Activated CD4-positive, alpha-beta T cell treated with anti-CD3 and anti-CD28 coated beads for 24 hours (primary cell): Measurements from ENCODE around the gene FABP1.

Source experiments
- DNase-seq, 2 donors: peaks; one replicate each; pipeline ENCODE4 v3.0.0-alpha.2; 2020; ENCODE audit warnings: low read depth in 2 of 2

Gene FABP1

DNA sequence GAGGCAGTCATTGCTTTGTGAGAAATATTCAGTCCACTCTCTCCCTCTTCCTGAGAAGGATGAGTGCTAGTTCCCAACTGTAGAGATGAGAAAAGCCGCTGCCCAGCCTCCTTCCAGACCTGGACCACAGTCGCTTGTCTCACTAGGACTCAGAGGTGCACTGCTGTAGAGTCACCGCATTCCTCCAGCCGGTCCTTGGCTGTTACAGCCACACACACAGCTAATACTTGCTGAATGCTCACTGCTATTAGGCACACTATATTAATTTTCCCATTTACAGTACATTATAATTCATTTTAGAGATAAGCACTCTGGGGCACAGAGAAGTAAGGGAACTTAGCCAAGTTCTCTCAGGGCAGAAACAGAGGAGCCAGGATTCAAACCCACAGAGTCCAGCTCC, 10.0 kb upstream of the FABP1 start:
- DNase-seq = no peak

DNA sequence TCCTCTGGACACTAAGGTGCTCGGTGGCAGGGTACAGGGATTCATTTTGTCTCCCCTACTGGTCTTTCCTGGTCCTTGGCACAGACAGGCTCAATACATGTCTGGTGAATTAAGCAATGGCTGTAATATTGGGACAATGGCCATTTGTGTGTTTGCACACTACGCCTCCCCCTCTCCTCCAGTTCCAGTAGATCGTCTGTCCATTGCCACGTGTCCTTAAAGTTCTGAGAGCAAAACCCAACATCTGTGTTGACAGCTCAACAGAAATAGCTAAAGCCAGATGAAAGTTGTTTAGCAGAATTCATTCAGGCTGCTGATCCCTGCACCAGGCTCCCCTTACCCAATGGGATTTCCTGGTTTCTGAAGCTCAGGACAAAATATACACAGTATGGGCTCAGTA, 9.0 kb upstream of the FABP1 start:
- no peak for DNase-seq

DNA sequence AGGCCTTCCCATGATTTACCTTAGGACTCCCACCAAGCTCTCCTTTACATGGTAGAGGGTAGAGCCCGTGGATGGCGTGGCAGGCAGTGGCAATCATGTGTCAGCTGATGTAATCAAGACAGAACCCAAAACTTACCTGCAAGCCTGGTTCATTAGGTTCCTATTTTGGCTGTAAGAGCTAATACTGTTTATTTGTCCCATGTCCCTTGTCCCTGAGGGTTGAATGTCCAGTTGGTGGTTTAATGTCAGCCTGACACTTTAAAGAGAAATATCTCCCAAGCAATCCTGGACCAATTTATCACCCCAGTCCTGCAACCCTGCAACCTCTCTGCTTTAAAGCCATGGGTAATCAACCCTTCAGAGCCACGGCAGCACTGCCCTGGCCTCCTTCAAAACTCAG, 6.0 kb upstream of the FABP1 start:
- DNase-seq = no peak

DNA sequence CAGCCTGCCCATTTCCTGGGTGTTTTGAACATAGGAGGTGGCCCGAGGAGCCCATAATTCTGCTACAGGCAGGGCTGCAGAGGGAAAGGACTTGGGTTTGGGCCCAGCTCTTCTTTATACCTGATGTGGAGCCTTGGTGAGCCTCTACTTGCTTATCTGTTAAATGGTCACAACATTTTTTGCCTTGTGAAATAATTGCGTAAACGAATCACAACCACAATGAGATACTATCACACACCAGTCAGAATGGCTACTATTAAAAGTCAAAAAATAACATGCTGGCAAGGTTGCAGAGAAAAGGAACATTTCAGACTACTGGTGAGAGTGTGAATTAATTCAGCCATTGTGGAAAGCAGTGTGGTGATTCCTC, 4.1 kb upstream of the FABP1 start:
- no peak for DNase-seq

DNA sequence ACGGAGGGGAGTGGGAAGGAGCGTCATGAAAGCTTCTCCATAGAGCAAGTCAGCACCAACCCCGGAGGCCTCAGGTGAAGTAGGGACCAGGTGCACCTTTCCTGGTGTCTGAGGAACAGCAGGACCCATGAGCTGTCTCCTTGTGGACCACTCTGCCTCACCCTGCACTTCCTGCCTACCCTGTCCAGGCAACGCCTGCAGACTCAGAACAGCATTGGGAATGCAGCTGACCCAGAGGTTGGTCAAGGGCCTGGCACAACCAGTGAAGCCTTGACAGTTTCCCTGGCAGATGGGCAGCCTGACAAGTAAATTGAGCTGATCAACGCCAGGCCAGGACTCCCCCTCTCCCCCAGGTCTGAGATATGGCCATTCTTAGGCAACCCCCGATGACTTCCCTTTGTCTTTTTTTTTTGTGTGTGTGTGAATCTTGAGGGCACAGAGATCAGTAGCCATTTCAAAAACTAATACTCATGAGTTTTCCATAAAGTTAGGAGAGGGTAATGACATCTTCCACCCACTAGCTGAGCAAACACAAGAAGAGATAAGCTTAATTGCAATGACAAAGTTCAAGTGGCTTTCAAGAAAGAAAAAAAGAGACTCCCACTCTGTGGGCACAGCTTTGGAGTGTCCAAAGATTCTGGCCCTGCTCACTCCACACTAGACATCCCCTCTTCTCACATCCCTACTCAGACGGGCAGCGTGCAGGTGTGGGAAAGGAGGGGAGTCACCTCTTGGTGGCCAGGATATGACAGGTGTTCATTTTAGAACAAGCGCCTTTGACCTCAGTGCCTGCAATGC, 3.5 kb upstream of the FABP1 start:
- no peak for DNase-seq

DNA sequence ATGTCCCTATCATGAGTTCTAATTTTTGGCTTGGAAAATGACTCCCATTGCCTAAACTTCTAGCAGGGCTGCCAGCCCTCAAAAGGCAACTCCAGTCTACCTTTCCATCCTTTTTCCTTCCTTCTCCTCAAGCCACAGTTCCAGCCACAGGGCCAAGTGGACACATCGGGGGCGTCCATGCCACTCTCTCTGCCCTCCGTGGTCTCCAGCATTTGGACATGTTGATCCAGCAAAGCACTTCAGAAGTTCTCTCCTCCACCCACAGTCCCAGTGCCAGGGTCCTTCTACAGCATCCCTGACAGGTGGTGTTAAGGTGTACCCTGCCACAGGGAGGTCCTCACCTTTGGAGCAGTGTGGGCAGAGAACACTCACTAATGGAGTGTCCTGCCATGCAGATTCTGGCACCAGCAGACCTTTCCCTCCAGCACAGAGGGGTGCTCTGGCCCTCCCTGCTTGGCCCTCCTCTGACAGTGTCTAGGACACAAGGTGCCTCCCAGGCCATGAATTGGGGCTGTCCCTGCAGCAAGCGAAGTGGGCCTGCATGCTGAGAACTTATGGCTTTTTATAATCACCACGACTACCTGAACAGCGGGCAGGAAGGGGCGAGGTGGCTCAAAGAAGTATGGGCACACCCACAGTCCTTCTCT, 1.6 kb upstream of the FABP1 start:
- DNase-seq = no peak

DNA sequence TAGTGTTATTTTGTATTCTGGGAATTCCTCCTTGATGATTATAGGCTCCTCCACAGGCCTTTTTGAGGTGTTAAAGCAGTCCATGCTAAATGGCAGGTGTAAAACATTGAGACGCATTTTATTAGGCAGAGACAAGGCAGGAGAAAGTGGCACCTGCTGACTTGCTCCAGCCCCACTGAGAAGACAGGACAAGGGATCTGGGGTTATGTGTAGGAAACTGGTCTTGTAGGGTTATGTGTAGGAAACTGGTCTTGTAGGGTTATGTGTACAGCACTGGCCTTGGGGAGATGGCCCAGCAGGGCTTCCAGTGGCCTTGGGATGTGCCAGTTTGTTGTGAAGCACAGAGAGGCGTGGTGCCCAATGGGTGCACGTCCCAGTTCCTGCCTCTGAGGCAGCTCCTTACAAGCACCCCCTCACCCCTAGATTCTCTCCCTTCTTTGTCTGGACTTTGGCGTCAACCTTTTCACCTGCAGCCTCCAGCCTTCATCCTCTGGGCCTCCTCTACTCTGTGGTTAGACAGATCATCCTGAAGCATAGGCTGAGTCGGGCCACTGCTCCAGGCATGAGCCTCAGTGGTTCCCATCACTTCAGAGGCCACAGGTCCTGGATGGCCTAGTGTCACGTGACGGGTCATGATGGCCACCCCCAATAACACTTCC, 921 bp upstream of the FABP1 start:
- DNase-seq = no peak

DNA sequence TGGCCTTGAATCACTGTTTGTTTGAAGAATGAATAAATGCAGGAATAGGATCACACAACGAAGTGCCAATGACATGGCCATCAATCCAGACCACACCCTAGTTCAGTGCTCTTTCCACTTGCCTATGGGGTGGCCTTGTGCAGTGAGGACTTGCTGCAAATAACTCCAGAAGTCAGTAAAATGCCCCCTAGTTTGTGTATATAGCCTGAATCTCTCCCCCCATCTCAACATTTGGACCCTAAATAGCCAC, 299 bp downstream of the FABP1 start:
- no peak for DNase-seq

DNA sequence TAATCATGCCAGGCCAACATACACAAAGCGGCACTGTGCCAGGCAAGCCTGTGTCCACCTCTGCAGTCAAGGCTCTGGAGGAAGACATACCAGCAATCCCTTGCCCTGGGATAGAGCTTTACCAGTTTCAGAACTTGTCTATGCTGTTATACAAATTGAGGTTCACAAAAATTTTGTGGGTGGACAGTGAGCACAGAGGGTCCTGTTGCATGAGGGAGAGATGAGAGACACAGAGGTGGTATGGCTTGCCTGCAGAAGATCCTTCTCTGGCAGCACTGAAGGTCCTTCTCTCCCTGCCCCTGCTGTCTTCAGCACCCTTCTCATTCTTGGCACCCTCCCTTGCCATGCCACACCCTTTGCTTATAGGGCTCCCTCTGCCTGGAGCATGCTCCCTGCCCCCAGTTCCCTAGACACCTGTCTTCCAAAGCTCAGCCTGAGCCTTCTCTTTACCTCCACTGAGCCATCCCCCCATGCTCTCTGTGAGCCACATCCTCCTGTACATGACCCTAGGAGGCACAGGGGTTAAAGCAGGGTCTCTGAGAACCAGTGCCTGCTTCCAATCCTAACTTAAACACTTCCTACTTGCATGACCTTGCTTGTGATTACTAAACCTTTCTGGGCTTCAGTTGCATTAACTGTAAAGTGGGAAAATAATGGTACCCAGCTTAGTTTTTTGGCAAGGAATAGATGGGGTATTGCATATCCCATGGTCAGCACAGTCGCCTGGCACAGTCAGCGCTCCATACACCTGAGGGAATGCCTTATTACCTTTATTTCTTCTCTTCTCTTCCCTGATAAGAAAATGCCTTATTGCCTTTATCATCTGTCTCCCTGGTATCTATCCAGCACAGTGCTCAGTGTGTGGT, 857 bp downstream of the FABP1 start:
- no peak for DNase-seq

DNA sequence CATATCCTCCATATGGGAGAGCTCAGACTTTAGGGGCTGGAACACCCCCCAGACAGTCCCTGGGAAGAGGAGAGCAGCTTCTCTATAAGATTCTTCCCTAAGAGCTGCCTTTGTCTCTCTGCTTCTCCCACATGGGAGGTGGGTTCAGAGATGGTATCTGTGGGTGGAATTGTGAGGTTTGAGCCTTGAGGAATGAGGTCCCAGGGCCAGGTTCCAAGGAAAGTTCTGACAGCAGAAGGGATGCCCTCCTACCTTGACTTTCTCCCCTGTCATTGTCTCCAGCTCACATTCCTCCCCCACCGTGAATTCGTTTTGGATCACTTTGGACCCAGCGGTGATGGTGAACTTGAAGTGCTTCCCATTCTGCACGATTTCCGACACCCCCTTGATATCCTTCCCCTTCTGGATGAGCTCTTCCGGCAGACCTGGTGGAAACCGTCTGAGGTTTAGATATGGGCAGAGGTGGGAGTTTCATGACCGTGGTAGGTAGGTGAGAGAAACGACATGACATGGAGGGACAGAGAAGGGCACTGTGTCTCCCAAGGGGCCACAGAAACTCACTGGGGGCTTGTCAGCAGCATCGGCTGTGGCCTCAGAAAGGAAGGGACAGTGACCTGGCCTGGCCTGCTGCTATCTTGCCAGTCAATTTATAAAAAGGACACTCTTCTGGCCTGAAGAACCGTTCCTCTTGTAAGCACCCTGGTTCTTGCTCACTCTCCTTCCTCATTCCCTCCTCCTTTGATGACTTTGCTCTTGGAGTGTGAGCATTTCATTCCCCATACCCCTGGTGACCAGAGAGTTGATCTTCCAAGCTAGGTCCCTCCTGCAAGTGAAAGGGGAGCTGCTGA, 1.7 kb downstream of the FABP1 start:
- DNase-seq = no peak

DNA sequence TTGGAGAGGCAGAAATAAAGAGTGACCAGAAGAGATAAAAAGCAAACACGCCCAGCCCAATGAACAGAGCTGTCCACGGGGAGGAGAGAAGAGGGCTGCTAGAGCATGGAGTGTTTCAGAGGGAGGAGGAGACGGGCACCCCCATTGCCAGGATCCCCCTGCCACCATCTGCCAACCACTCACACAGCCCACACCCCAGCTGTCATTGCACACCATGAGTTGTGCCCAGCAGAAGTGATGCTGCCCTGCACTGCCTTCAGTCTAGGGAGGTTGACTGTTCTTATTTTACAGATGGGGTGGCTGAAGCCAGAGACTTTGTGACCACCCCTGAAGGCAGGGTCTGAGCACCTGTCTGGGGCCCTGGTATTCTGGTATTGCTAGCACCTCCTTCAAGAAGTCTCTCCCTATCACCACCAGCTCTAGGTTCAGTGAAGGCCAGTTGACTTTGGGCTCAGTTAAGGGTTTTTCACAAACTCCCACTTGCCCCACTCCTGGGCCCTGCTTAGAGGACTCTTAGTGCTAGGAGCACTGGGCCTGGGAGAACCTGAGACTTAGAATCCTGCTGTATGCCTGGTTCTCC, 2.4 kb downstream of the FABP1 start:
- no peak for DNase-seq

DNA sequence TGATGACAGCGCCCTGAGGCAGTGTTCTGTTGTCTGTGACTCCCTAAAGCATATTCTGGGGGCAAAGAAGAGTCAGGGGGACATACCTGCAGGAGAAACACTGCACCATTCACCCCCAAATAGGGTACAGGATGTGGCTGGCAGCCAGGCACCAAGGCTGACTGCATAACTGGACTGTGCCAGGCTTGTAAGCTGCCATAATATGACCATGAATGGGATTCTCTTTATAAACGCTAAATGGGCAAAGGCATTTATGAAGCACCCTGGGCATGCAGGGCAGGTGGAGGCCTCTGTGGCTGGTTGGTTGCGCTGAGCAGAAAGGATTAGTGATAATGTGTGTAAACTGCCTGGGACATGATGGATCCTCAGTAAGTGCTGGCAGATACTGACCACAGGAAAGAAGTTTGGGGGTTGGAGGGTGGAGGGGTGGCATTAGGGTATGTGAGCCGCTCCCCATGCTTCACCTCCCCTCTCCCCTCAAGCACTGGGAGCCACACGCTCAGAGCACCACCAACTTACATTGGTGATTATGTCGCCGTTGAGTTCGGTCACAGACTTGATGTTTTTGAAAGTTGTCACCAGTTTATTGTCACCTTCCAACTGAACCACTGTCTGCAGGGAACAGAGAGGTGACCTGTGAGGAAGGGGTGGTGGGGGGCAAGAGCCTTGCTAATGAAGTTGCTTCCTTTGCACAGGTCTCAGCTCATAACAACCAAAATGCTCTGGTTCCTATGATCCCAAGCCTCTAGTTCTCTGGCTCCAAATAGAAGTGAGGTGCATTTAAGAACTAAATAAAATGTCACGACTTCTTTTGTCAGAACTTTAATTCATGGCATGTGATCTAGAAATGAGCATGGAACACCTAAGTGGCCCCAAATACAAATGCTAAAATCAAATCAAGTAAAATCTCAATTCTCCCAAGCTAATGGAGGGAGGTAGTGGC, 3.6 kb downstream of the FABP1 start:
- DNase-seq = no peak

DNA sequence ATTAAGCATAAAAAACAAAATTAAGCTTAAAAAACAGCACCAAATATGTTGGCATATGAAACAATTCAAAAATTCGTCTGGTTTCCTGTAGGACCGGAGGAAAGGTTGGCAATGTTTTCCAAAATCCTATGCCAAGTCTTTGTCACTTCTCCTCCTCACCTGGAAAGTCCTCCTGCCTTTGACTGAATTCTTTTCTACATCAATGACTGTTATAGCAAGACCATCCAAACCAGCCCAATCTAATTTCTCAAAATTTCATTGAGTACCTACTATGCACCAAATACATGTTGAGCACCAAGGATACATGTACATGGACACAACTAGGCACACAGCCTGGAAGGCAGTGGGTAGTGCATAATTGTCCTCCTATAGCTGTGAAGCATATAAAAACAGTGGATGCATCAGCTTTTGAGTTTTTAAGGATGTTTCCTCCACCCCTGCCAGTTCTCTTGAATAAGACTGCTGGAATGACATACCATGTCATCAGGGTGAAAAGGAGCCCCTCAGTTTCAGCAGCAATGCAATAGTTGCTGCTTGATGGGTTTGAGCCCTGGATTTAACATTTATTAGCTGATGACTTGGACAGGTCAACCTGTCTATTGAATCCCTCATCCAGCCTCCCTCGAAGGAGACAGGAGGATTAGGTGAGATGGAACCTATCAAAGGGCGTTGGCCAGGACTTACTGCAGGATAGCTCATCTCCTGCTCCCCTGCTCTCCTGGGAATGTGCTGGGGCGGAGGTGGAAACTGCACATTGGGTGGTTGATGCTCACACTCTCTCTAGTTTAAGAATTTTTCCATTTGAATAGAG, 4.5 kb downstream of the FABP1 start:
- no peak for DNase-seq

DNA sequence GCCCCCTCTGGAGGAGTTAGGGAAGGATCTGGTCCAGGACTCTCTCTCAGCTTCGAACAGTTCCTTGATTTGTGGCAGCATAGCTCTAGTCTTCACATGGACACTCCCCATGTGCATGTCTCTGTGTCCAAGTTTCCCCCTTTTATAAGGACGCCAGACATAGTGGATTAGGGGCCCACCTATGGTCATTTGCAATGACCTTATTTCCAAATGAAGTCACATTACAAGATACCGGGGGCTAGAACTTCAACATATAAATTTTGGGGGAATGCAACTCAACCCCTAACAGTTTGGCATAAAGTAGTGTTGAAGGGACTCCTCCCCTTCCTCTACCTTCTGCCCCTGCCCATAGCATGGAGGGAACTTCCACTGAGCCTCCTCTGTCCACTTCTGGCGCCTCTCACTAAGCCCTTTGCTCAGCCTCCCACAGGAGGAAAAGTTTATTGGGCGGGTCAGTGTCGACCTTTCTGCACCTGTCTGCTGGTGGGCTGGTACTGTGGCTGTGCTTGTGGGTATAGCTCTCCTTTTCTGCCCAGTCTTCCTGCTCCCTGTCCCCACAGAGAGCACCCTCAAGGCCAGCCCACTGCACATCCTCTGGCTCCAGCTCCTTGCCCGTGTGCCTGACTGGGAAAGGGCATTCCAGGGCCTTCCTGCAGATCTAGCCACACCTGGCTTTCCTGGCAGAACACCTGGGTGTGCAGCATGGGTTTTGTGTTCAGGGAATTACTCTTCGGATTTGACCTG, 5.5 kb downstream of the FABP1 start:
- DNase-seq = no peak

DNA sequence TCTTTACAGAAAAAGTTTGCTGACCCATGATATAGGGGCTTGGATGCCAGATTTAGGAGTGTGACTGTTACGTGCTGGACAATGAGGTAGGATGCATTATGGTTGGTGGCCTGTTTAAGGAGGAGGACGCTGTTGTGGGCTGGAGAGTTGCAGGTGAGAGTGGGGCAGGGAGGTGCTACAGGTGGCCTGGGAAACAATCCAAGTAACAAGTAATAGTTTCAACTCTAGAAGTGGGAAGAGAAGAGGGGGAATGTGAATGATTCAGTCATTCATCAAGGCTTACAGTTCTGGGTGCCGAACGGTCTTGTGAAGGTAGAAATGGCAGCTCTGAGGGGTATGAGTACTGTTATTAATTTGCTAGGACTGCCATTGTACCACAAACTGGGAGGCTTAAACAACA, 6.2 kb downstream of the FABP1 start:
- no peak for DNase-seq

DNA sequence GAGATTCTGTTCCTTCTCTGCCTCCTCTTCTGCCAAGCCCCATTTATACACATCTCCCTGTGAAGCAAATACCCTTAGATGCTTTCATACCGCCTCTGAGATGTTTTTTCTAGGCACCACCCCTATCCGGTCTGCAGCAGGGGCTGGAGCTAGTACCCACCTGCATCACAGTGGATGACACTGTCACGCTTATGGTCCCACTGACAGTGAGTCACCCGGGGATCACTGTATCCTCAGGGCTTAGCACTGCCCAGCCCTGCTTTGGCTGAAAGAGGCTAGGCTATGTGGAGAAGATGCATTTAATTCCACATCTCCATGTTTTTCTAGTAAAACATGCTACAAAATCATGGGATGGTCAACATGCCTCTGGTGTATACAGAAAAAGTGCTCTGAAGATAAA, 9.9 kb downstream of the FABP1 start:
- no peak for DNase-seq

DNA sequence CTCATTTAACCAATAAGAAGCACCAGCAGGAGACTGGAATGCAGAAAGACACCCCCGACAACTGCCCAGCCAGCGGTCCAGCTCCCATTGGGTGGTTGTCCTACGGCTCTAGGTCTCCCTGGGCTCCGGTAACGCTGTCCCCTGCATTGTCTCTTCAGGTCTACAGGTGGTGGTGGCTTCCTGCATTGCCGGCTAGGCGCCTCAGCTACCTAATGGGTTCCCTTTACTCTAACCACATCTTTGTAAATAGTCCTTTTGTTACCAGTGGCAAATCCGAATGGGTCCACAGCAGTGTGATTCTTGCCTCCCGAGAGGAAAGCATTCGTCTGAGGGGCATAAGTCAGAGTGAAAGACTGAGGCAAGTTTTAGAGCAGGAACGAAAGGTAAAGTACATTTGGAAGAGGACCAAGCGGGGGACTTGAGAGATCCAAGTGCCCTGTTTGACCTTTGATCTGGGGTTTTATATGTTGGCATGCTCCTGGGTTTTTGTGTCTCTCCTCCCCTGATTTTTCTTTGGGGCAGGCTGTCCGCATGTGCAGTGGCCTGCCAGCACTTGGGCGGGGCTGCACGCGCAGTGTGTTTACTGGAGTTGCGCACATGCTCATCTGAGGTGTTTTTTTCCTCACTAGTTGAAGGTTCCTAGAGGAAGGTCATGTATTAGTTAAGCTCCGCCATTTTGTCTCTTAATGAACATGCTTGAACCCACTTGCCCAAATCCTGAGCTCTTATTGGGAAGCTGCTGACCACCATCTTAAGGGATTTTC, 11.0 kb downstream of the FABP1 start:
- no peak for DNase-seq
